Camera-type eye (tissue), 1 donor: ENCODE results near the gene MRM3. TPM values are rescaled to one million over a fixed set of nuclear protein-coding genes. Genes with fewer than 3 reads are reported as not detected.

Experiments used
- total RNA-seq: library from RNA; depleted of rRNA; stranded (reverse); fragments of >200 nt; gene quantifications from one replicate; pipeline ENCODE4 v1.2.3, GENCODE V29; 2014

Gene MRM3, protein sequence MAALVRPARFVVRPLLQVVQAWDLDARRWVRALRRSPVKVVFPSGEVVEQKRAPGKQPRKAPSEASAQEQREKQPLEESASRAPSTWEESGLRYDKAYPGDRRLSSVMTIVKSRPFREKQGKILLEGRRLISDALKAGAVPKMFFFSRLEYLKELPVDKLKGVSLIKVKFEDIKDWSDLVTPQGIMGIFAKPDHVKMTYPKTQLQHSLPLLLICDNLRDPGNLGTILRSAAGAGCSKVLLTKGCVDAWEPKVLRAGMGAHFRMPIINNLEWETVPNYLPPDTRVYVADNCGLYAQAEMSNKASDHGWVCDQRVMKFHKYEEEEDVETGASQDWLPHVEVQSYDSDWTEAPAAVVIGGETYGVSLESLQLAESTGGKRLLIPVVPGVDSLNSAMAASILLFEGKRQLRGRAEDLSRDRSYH
- total RNA-seq: 20.0 TPM

DNA sequence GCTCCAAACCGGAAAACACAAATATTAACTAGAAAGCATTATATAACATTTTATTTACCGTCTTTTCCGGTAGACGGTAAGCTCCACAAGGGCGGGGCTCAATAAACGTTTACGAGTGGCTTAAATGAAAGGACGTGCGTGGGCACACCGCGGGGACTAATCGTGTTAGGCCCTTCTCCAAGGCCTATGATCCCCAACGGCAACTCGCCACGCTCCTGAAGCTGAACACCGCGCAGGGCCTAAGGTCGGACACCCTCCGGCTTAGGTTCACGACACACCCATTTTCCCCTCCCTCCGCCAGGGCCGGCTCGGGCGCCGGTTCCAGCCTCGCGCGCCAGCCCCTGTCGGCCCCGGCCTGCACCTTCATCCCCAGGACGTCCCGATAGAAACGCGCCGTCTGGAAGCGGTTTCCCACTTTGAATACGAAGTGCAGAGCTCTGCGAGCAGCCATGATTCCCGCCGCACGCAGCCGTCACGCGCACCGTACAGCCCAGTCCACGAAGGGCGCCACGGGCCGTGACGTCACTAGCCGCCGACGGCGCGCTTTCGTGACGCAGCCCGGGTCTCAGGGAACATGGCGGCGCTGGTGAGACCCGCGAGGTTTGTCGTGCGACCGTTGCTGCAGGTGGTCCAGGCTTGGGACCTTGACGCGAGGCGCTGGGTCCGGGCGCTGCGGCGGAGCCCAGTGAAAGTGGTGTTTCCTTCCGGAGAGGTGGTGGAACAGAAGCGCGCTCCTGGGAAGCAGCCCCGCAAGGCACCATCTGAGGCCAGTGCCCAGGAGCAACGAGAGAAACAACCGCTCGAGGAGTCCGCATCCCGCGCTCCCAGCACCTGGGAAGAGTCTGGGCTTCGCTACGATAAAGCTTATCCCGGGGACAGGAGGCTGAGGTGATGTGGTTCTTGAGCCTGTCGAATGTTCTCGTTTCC lies at the start of gene MRM3, which contains the start of gene GLOD4:
Gene MRM3, plus strand, starts transcription at position 549 of the 927 bp plus-strand sequence. Its CDS starts 26 bp downstream, at position 575.
Gene GLOD4, minus strand, starts transcription at position 476 of the 927 bp plus-strand sequence. Its CDS starts 25 bp downstream, at position 451.

DNA sequence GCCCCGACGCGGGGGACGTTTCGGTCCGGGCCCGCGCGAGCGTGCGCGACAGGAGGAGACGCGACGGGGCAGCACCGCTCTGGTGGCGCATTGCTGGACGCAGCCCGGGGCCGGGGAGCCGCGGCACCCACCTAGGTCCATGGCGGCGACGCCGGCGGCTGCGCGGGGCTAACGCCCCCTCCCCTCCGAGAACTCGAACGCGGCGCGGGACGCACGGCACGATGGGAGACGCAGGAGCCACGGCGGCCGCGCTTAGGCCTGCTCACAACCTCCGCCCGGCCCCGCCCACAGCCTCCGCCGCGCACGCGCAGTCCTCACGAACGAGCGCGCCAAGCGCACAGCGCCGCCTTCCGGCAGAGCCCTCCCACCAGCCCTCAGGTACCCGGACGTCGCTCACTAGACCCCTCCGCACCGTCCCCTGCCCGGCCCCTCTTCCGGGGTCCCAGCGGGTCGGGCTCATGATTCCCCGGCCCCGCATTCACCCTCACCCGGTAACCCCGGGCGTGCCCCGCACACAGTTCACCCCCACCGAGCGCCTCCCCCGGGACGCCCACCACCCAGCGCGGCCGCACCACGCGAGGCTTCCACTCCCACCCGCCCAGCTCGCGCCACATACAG lies 30.0 kb upstream of the MRM3 start, which contains the start of gene GEMIN4:
Gene GEMIN4, minus strand, starts transcription at position 263 of the 618 bp plus-strand sequence. Its CDS starts 122 bp downstream, at position 141.

Other genes with a start within 250 kb of the MRM3 start
- gene VPS53, start 67.5 kb upstream of the MRM3 start, total RNA-seq: 46.9 TPM
- gene TLCD3A, start 49.8 kb upstream of the MRM3 start, total RNA-seq: 14.9 TPM
- gene GEMIN4, start 30.1 kb upstream of the MRM3 start, total RNA-seq: 18.7 TPM
- gene GLOD4, start 73 bp upstream of the MRM3 start, total RNA-seq: 92.0 TPM
- gene NXN, start 197.4 kb downstream of the MRM3 start, total RNA-seq: 70.3 TPM
- 16.9 TPM for gene TIMM22, start 214.8 kb downstream of the MRM3 start, total RNA-seq